GM11168 (cell line): ENCODE data around the gene DGKG.

Experiments
- in situ Hi-C: fragments of 300-500 bp; cut with MboI; formaldehyde crosslinking; loops from one replicate; pipeline ENCODE4 v1.12.0; 2022; ENCODE audit warnings: low sequenced_read_pairs; ENCODE audit not compliant: unreplicated experiment

DGKG gene

DNA sequence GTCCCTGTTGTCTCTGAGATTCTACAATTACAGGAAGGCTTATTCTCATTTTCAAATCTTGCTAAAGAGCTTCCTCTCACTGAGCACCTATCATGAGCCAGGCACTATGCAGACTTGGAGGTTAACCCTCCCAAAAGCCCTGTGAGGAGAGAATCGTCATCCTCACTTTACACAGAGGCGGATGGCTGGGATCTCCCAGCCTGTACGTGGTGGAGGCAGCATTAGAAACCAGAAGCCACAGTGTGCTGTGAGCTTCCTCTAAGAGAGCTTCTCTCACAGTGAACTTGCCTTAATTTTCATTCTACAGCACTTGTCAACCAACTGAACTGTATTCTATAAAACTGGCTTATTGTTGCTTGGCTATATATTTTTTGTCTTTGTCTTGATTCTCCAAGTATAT, 6.1 kb upstream of the DGKG start:
- in situ Hi-C loops: no loop called here

DNA sequence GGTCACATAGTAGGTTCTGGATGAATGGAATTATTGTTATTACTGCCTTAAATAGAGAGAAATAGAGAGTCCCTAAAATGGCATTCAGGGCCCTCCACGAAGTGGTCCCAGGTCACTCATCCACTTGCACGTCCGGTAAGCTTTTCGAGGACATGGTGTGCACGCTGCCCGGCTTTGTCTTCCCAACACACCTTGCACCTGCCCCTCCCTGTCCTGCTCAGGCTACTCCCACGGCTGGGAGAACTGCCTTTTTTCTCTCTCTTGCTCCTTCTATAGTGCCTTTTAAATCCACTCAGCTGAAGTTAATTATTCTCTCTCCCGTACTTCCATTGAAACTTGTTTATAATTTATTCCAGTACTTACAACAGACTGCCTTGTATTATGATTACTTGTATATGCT, 5.6 kb upstream of the DGKG start:
- in situ Hi-C loops: no loop called here

DNA sequence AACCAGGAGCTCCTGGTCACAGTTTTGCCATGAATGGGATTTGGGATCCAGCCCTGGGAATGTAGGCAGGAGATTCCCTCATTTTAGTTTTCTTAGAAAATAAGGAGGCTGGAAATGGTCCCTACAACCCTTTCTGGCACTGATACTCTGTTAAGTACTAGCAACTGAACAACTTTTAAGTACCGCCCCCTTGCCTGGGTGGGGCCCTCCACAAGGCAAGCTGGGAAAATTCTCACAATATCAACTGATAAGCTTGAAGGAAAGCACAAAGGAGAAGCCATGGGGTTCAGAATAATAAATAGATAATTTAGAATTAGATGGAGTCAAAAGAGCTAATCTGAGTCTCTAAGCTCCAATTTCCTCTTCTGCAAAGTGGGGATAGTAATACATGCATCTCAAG, 4.2 kb upstream of the DGKG start:
- in situ Hi-C loops: no loop called here

DNA sequence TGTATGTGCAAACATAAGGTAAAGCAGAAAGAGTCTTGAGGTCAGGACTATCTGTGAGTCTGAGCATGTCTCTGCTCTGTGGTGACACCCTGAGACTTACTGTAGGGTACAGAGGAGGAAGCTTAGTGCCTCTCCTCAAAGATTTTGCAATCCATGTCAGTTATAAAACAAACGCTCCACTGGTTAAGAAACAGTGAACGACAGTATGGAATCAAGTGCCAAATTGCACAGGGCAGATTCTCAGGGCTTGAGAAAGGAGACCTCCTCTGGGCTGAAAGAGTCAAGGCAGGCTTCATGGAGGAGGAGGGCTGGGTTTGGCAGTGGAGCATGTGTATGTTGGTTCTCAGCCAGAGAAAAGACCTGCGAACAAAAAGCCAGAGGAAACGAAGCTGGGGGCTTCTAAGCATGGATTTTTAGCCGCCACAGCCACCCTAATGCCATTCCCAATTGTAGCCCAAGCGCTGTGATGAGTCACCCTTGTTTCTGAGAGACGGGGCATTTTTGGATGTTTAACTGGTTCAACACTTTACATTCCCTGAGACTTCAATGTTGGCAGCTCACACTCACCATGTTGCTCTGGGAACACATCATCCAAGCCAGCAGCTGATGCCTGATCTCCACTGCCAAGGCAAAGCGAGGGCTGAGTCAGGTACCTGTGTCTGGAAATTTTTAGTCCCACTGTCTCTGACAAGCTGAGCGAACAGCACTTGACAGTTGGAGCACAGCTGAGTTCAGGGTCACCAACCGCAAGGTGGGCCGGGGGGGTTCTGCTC, 3.4 kb upstream of the DGKG start:
- in situ Hi-C loops: no loop called here

DNA sequence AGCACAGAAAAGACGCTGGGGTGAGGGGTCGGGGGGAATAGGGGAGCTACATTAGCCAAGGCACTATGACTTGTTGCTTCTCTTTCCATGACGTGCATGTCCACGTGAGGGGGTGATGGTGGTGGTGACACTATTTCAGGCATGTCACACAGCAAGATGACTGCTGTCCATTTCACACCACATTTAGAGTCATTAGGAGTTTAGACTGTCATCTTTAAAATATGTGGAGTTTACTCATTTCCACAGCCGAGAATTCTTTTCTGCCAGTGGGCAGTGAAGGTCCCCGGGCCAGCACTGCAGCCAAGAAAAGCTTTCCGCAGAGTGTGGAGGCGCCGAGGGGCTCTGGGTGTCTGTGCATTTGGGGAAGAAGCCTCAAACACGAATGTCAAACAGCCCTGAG, 954 bp upstream of the DGKG start:
- in situ Hi-C loops: no loop called here

DNA sequence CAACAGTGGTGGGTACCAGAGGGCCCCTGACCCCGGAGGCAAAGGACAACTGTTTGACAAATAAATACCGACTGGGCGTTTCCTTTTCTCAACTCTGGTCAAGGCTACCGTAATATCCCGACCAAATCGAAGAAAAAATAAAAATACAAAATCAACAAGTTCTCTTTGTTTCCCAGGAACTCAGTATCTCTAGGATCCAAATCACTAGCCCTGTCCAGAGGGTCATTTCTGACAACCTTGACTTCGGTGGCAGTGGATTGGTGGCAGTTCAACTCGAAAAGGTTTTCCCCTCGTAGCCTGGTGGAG, 456 bp upstream of the DGKG start:
- in situ Hi-C loops: no loop called here

DNA sequence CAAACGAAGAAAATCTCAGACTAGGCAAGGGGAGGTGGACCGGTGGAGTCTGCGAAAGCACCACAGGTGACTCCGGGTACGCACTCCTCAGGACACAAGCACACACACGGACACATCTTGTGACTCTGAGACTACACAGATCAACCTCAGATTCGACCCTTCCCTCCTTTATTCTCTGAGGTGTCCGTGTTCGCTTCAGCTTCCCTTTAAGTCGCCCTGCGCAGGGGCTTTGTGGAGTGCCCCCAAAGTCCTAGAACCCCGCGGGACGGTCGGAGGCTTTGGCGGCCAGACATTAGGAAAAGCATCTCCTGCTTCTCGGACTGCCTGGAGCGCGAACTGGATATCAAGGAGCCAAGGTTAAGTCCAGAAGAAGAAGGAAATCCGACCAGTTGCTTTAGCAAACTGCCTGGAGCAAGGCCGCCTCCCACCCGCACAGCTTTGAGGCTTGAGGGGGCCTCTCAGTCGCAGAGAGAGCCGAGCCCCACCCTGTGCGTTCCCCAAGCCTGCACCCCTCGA, 730 bp downstream of the DGKG start:
- in situ Hi-C loops: no loop called here

DNA sequence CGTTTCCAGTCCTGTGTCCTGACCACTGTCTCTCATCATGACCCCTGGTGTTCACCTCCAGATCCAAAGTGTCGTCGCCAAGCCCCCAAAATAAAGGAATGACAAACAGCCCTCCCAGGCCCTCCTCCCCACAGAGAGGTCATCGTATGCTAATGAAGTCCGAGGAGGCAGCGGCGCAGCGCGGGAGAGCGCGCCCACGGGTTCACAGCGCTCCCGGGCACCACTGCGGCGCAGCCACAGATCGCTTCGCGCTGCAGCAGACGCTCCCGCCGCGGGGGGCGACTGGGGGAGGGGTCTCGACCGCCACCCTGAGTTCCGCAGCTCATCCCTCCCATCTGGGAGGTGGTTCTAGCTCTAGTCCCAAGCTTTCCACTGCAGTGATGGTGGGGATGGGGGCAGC, 1.3 kb downstream of the DGKG start:
- in situ Hi-C loops: no loop called here

DNA sequence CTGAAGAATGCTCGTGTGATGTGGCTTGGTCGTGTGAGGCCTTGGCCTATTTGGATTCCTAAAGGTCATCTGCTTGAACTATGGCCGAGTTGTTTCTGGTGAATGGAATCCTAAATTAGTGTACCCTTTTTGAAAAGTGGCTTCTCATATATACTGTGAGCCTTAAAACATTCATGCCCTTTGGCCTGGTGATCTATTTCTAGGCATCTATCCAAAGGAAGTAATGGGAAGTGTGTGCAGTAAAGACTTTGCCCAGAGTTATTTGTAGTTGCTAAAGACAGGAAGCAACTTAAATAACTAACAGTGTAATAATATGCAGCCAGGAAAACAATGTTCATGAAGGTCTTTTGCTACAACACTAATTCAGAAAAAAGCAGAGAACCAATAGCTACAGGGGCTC, 3.0 kb downstream of the DGKG start:
- in situ Hi-C loops: no loop called here

DNA sequence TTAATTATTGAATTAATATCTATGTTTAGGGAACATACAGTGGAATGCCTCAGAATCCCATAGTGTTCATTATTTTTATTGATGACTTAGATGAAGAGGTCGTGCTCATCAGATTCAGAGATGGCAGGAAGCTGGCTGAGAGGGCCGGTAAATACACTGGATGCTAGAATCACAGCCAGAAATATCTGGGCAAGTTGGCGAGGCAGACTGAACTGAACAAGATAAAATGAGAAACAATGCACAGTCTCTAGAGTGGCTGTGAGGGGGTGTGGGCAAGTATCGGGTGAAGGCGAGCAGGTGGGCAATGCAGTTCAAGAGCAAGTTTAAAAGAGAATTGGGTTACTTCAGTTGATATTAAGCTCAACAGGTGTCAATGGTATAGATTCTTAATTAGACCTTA, 5.9 kb downstream of the DGKG start:
- in situ Hi-C loops: no loop called here

DNA sequence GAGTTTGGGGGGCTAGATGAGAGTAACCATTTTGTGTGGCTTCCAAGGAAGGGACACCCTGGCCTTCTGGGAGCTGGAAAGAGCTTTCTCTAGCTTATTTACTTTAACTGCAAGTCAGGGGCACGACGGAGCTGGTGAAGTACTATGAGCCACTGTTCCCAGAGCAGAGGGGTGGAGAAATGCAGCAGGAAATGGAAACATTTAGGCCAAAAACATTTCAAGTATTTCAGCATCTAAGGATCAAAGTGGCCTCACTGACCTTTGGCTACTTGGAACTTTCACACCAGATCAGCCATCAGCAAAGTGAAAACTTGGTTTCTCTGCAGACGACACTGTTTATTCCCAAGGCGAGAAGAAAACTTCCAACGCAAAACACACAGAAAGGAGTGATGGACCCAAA, 7.9 kb downstream of the DGKG start:
- in situ Hi-C loops: no loop called here

DNA sequence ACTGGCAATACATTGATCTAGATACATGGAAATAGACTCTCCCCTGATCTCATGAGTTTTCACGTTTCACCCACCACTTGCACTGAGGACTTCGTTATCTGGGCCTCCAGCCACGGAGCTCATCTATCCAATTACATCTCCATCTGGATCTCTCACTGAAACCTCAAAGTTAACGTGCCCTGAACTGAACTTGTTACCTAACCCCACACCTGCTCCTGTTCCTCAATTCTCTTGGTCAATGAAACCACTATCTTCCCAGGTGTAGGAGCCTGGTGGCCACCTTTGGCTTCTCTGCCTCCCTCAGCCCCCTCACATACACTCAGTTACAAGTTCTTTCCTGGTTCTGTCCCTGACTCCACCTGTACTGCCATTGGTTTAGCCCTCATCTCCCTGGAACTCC, 9.7 kb downstream of the DGKG start:
- in situ Hi-C loops: no loop called here

DNA sequence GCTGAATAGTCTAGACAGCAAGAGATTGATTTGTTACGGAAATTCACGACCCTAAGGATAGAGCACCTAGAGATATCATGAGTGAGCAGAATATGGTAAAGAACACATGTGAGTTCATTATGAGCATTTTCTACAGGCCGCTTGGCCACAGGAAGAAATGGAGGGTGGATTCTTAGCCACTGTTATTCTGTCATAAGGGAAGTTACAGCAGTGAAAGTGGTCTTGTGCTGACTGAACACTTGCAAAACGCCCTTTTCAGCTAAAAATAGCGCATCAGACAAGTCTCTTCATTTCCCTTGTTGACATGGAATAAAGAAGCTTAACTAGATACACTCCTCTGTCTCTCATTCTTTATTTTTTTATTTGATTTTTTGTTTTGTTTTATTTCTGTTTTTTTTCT, 19.8 kb downstream of the DGKG start:
- in situ Hi-C loops: no loop called here

DNA sequence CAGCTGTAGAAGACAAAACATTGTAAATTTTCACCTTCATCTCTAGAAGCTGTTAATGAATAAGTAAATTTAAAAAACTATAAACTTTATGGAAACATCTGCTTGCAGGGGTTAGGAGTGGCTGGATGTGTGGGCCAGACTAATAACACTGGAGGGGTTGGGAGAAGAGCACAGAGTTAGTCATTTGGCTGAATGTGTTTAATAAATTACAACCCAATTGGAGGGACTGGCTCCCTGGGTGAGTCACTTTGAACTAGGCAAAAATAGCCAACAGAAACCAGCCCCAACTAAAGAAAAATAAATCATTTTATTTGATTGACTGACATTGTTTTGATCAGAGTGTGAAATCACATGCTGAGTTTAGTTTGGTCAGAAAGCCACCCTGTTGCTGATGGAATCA, 21.8 kb downstream of the DGKG start:
- in situ Hi-C loops: no loop called here

DNA sequence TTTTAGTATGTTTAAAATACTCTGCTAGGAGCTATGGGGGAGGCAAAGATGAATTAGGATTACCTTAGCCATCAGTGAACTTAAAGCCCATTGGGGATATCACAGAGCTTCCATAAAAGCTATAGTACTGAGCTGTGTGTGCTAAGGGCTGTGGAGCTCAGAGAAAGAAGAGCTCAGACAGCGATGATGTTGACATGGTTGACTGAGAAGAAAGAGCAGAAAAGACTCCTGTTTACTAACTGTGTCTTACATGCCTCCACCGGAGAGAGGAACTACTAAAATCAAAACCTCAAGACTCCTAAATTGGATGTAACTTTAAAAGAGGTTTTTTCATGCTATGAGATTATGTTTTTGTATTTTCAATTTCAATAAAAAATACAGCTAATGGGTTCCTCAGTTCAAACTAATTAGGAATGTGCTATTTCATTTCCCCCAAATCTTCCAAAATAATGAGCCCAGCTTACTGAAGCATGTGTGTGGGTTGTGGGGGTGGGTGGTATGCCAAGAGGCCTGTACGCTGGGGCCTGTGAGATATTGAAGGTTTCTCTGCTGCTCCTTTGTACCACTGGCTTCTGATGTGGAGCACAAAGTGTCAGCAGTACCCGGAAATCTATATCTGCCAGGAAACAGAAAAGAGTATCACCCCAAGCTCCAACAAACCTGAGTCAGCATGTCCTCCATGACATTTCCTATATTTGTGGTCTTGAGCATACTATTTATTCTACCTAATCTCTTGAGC, 22.7 kb downstream of the DGKG start:
- in situ Hi-C loops: no loop called here

DNA sequence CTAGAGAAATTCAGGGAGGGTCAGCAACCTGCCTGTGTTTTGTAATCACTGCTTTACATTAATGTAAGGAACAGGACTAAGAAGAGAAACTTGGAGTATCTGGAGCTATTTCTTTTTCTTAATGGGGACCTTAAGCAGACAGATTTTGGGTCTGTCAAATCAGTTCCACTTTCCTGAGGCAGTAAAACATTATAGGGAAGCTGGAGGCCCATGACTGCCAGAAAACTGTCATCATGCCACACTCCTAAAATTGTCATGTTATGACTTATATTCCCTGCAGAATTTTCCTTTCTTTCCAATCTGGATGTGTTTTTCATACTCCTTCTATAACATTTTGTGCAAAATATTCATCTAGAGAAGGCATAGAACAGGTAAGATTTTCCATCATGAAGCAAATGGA, 28.8 kb downstream of the DGKG start:
- in situ Hi-C loops: no loop called here

DNA sequence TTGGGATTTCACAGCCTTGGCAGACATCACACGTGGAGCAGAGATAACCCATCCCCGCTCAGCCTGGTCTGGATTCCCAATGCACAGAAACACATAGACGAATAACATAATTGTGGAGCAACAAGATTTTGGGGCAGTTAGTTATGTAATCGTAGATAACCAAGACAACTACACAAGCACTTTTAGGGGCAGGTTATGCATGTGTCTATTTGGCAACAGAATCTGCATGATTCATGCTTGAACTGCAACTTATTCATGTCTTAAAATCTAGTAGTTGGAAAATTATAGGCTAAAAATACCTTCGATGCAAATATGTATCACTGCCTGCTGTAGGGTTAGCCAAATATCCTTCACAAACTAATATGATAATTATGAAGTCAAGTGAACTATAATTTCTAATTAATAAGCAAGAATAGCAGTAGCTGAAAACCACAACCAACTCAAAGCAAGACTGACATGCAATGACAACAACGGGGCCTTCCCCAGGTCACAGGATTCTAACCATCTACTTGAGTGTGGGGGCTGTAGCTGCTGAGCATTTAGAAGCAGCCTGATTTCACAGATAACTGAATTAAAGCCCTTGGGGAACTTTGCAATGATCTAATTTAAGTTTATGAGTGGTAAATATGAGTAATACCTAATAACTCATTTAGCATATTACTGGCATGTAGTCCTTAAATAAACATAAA, 31.1 kb downstream of the DGKG start:
- in situ Hi-C loops: no loop called here

DNA sequence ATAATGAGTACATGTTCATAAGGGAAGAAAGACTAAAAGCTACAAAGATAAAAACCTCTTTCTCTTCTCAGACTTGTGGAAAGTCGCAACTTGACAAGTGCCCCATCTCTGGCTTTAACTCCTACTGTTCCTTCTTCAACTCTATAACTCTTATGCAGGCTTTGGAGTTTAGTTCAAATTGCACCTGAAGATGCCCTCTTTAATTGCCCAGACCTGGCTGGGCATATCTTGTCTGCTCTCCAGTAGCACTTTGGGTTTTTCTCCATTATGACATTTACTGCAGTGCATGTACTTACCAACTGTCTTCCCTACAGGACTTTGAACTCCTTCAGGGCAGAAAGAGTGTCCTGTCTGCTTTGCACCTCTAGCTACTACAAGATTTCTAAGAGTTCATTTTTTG, 32.4 kb downstream of the DGKG start:
- in situ Hi-C loops: no loop called here

DNA sequence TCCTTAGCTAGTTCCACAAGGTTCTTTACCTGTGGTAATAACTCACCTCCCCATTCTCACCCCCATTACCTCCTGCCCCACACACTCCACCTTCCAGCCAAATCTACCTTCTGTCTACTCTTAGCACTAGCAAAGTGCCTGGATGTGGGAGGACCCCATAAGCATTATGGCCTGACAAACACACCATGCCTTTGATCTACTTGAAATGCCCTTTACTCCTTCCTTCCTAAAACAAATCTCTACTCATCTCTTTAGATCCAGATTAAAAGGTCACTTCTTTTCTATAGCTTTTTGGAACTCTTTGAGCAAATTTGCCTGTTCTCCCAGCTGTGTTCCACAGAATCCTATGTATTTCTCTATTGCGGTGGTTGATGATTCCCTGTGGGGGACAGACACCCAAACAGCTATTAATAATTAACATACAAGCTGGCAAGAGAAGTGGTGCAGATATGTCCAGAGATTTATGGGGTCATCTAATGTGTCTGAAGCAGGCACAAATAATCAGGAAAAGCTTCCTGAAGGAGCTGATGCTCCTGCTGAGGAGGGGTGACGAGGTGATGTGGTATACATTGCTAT, 34.0 kb downstream of the DGKG start:
- in situ Hi-C loops: no loop called here

DNA sequence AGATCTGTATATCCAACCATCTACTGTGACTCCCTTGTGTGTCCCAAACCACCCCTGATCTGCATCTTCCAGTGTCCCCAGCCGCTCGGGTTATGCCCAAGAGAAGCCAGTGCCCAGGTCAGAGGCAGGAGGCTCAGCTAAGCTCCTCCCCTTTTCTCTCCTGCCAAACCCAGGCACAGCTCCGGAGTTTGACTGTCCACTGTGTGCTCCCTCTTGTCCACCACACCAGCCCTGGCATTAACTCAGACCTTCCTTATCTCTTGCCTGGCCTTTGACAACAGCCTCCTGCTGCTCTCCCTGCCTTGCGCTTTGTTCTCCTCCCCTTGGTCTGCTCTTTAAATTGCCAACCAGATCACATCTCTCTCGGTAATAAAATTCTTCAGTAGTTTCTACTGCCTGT, 39.3 kb downstream of the DGKG start:
- in situ Hi-C loops: no loop called here

DNA sequence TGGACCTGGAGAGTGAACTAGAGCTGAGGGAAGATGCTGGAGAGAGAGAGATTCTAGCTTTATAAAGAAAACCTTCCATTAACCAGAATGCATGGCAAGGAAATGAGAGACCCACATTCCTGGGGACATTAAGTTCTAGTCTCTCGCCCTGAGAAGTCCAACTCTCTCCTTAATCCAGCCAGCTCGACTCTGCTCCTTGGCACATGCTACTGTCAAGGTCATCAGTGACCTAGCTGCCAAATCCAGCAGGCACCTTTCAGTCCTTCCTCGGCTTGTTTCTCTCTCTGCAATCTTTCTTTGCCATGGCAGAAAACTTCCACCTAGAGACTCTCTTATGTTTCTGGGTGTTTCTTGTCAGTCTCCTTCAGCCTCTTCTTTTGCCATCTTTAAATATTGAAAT, 40.3 kb downstream of the DGKG start:
- in situ Hi-C loops: no loop called here
